GM12874 (cell line): Measurements from ENCODE around the gene LMAN1.

ENCODE experiments used
- TF ChIP-seq, protein P1 (sequence below): IDR thresholded peaks from 2 replicates; pipeline ENCODE4 v1.5.1; 2011; ENCODE audit warnings: low read depth, mild to moderate bottlenecking, control low read depth, low read length, moderate library complexity; ENCODE audit not compliant: insufficient read depth

LMAN1 gene

DNA sequence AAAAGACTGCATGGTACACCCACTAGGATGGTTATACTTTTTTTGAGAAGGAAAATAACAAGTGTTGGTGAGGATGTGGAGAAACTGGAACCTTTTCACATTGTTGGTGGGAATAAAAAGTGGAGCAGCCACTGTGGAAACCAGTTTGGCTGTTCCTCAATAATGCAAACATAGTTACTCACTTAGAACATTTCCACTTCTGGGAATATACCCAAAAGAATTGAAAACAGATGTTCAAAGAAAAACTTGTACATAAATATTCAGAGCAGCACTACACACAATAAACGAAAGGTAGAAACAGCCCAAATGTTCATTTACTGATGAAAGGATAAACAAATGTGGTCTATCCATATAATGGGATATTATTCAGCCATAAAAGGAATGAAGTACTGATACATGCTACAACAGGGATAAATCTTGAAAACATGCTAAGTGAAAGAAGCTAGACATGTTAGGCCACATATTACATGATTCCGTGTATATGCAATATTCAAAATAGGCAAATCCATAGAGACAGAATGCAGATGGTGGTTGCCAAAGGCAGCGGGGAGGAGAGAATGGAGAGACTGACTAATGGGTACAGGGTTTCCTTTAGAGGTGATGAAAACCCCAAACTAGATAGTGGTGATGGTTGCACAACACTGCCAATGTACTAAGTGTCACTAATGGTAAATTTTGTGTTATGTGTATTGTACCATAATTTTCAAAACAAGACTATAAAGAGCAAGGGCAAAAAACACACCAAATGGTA, 20.9 kb upstream of the LMAN1 start:
- TF ChIP-seq, protein P1, sequence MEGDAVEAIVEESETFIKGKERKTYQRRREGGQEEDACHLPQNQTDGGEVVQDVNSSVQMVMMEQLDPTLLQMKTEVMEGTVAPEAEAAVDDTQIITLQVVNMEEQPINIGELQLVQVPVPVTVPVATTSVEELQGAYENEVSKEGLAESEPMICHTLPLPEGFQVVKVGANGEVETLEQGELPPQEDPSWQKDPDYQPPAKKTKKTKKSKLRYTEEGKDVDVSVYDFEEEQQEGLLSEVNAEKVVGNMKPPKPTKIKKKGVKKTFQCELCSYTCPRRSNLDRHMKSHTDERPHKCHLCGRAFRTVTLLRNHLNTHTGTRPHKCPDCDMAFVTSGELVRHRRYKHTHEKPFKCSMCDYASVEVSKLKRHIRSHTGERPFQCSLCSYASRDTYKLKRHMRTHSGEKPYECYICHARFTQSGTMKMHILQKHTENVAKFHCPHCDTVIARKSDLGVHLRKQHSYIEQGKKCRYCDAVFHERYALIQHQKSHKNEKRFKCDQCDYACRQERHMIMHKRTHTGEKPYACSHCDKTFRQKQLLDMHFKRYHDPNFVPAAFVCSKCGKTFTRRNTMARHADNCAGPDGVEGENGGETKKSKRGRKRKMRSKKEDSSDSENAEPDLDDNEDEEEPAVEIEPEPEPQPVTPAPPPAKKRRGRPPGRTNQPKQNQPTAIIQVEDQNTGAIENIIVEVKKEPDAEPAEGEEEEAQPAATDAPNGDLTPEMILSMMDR: no peak

DNA sequence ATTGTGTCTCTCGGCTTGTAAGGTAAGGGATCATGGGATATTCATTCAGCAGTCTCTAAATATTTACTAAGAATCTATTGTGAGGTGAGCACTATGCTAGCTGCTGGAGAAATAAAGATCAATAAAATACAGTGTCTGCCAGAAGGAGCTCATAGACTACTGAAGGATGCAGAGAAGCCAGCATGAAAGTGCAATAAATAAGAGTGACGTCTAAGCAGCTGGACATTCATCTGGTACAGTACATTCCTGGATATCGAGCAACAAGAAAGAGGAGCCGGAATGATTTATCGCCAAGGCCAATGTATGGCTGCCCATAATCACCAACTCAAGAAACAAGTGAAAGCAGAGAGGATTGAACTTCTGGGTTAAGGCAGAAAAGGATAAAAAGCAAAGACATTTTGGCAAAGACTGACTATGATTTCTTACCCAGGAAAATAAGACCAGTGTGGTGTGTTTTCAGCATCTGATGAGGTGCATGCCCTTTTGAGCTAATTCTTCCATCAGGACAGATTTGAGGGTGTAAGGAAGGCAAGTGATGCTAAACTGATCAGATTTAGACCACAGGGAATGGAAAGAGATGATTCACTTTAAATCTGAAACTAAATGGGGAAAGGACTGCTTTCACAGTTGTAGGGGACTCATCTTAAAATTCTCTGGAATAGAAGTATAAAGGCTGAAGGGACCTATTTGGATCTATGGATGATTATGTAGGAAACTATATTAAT, 18.7 kb upstream of the LMAN1 start:
- TF ChIP-seq, protein P1: no peak

GRCh38 chr18:59376351-59376935, 17.4 kb upstream of the LMAN1 start:
- TF ChIP-seq, protein P1: no peak

- TF ChIP-seq, protein P1: no peak
These were observed 15.1 kb upstream of the LMAN1 start for GRCh38 chr18:59374128-59374527.

DNA sequence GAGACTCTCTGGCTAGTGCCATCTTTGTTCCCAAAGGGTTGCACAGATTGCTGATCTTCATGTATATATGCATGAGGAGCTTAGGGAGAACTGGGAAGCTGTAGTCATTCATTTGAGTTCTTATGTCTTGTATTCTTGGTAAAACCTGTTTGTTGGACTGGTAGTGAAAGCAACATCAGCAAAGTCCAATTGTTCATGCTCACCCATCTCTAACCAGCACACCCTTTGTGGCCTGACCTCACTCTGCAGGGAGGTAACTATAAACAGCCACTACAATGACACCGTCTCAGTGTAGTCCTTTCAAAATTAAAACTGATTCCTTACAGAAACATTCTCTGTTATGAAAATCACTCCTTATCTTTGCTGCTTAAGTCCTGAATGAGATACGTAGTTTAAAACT, 13.9 kb upstream of the LMAN1 start:
- TF ChIP-seq, protein P1: no peak

- TF ChIP-seq, protein P1: no peak
These were observed 1.3 kb upstream of the LMAN1 start for GRCh38 chr18:59360381-59360780.

DNA sequence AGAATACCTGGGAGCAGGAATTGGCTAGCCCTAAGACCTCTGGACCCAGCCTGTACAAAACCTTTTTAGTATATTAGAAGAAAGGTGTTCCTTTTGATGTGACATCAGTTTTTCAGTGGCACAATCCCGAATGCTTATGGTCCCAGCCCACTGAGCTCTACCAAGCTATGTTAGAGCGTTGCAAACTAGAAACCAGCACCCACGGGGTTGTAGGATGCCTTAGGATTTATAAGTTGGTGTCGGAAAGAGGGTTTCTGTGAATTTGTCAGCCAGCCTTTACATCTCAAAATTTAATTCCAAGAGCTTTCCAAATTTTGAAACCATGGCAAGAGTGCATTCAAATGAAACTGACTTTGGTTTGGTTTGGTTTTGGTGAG, 499 bp upstream of the LMAN1 start:
- TF ChIP-seq, protein P1: no peak
